ENCODE results near the gene DIP2B.
A peak's percentile ranks its signal among the peaks of the same experiment; 100 is the strongest.
"Not testable (repeated sequence)": the region's sequence is repeated elsewhere in the genome, so short reads cannot be mapped to it uniquely, and the experiment has no call there.

DIP2B gene

DNA sequence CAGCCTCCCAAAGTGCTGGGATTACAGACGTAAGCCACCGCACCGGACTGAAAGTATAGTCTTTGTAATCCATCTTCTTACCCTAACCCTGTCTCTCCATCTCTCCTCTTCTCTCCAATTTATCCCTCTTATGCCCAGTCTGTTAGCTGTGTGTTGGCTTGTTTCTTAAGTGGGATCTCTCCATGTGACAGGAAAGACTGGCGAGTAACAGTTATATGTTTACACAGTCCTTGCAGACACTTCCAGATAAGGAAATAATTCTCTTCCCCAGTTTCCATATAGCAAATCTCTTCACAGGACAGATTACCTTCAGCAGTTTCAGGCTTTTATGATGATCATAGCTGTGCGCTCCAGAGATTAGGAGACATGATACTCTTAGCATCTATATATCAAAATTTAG is 16.0 kb upstream of the DIP2B start:
- no peak for DNase-seq (ENCODE audit: low spot score)
- no peak for TF ChIP-seq CTCF (IDR thresholded peaks at IDR 0.05; ENCODE audit: extremely low read depth, missing control alignments)

DNA sequence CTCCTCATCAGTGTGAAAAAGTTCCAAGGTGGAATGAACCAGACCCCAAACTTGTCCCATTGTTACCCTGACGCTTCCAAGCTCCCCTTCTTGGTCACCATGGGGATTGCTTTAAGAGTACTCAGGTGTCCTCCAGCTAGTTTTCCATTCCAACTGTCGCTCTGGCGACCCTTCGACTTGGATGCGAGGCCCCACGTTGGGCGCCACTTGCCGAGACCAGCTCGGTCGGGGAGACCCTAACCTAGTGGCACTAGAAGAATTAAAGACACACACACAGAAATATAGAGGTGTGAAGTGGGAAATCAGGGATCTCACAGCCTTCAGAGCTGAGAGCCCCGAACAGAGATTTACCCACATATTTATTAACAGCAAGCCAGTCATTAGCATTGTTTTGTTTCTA is 6.7 kb upstream of the DIP2B start:
- not testable (repeated sequence) for DNase-seq (ENCODE audit: low spot score)

GRCh38 chr12:50505675-50506530 is 1.1 kb downstream of the DIP2B start:
- no peak for TF ChIP-seq CTCF (IDR thresholded peaks at IDR 0.05; ENCODE audit: extremely low read depth, missing control alignments)
- DNase-seq (ENCODE audit: low spot score): peak; percentile 40

GRCh38 chr12:50506753-50507473 is 2.1 kb downstream of the DIP2B start:
- no peak for TF ChIP-seq CTCF (IDR thresholded peaks at IDR 0.05; ENCODE audit: extremely low read depth, missing control alignments)
- DNase-seq (ENCODE audit: low spot score): no peak

DNA sequence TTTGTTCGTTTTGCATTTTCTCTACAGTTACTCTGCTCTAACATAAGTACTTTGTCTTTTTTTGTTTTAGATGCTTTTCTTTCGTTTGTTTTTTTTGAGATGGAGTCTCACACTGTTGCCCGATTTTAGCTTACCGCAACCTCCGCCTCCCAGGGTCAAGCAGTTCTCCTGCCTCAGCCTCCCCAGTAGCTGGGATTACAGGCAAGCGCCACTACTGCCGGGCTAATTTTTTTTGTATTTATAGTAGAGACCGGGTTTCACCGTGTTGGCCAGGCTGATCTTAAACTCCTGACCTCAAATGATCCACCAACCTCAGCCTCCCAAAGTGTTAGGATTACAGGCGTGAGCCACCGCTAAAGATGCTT is 2.7 kb downstream of the DIP2B start:
- no peak for DNase-seq (ENCODE audit: low spot score)
- TF ChIP-seq CTCF (IDR thresholded peaks at IDR 0.05; ENCODE audit: extremely low read depth, missing control alignments): no peak

DNA sequence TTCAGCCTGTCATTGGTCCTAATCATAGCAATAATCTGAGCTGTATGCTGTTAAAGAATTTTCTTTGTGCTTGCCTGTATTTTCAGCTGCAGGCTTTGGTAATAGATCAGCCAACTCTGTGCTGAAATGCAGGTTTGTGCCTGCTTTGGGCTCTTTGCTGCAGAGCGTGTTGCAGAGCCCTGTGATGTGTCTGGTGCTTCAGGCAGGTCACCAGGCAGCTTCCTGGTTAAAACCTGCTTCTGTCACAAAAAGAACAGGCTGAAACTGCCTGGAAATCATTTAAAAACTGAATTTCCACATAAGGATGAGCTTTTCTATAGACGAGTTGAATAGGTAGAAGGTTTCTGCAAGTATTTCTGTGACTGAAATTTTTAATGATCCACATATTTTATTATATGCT is 3.1 kb downstream of the DIP2B start:
- DNase-seq (ENCODE audit: low spot score): no peak
- TF ChIP-seq CTCF (IDR thresholded peaks at IDR 0.05; ENCODE audit: extremely low read depth, missing control alignments): no peak

DNA sequence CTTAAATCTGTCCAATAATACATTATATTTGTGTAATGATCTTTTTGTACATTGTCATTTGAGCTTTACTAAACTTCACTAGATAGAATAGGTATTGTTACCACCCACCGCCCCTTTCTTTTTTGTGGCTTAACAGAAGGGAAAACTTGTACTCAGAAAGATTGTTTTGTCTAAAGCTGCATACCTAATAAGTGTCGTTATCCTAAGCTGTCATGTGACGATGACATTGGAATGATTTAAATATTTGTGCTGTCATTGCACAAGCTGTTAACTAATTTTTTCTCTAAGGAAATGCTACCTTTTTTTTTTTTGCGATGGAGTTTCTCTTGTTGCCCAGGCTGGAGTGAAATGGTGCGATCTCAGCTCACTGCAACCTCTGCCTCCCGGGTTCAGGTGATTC is 3.6 kb downstream of the DIP2B start:
- TF ChIP-seq CTCF (IDR thresholded peaks at IDR 0.05; ENCODE audit: extremely low read depth, missing control alignments): no peak
- DNase-seq (ENCODE audit: low spot score): no peak
